AG09309 (cell line): ENCODE measurements around the gene PHF14.

Source experiments
- DNase-seq: peaks from one replicate; pipeline ENCODE4 v3.0.0-alpha.2; 2010; ENCODE audit warnings: low read depth
- H3K4me3 ChIP-seq: 2 replicates; pipeline ENCODE4 v1.5.1; 2011; ENCODE audit warnings: mild to moderate bottlenecking, low read depth, low read length, moderate library complexity; ENCODE audit not compliant: control insufficient read depth
- TF ChIP-seq, protein P1 (sequence below): IDR thresholded peaks from 2 replicates; pipeline ENCODE4 v1.5.1; 2011; ENCODE audit warnings: mild to moderate bottlenecking, low read depth, low read length, inconsistent platforms; ENCODE audit not compliant: insufficient read depth, control insufficient read depth; ENCODE audit errors: missing control alignments

The PHF14 gene

DNA sequence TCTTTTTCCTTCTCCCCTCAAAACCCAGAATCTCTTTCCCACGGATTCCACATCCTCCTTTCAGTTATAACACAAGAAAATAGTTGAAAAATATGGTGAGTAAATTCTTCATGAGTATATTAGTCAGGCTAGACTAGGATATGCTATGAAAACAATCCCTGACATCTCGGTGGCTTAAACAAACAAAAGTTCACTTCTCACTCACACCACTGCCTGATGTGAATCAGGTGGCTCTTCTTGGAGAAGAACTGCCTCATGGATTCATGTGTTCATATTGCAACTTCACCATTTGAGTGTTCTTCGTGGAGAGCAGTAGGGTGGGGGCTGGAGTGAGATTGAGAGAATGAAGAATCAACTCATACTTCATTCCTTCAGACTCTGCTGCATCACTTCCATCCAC lies 204.1 kb downstream of the PHF14 start:
- no peak overlapping the region for H3K4me3 ChIP-seq
- TF ChIP-seq, protein P1, sequence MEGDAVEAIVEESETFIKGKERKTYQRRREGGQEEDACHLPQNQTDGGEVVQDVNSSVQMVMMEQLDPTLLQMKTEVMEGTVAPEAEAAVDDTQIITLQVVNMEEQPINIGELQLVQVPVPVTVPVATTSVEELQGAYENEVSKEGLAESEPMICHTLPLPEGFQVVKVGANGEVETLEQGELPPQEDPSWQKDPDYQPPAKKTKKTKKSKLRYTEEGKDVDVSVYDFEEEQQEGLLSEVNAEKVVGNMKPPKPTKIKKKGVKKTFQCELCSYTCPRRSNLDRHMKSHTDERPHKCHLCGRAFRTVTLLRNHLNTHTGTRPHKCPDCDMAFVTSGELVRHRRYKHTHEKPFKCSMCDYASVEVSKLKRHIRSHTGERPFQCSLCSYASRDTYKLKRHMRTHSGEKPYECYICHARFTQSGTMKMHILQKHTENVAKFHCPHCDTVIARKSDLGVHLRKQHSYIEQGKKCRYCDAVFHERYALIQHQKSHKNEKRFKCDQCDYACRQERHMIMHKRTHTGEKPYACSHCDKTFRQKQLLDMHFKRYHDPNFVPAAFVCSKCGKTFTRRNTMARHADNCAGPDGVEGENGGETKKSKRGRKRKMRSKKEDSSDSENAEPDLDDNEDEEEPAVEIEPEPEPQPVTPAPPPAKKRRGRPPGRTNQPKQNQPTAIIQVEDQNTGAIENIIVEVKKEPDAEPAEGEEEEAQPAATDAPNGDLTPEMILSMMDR, result no peak
- DNase-seq, result no peak

DNA sequence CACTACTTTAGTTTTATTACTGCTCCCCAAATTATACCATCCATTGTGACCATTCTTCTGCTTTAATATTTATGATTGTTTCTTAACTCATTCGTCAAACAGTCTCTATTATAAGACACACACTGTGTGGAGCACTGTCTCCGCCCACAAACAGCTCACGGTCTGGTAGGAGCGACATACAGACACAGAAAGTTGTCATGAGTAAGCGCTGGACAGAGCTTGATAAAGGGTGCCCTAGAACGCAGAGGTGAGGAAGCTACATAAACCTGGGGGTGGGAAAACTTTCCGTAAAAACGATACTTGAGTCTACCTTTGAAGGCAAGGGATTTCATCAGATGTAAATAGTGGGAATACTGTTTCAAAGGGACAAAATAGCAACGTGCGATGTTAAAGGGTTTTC lies 207.9 kb downstream of the PHF14 start:
- TF ChIP-seq, protein P1, result no peak
- no peak for DNase-seq
- no peak overlapping the region for H3K4me3 ChIP-seq

- no peak overlapping the region for H3K4me3 ChIP-seq
- peak; percentile 13 for DNase-seq
- TF ChIP-seq, protein P1, result no peak
Measured at GRCh38 chr7:11182736-11183135, 209.1 kb downstream of the PHF14 start.

DNA sequence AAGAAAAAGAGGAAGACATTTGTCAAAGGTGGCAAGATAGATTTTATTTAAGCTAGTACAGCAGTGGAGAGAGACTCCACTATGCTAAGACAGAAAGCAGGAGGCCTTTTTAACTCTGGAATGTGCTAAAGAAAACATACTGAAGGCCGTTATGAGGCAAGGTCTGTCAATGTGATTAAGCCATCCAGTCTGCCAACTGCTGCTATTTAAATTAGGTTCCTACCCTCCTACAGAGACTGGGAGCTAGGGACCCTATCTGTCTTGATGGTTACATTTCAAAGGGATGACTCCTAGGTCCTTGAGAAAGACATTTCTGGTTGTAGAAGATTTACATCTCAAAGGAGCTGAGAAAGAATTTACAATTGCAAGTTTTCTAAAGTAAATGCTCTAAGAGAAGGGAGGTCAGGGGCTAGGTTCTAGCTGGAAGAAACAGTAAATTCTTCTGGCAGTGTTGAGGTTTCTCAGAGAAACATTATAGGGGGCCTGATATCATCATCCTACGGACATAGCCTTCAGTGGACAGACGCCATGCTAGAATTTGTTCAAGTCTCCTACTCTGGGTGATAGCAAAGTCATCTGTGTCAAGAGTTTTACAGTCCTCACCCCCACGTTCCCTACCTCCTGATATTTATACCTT lies 211.6 kb downstream of the PHF14 start:
- TF ChIP-seq, protein P1, result no peak
- no peak overlapping the region for H3K4me3 ChIP-seq
- DNase-seq, result no peak

DNA sequence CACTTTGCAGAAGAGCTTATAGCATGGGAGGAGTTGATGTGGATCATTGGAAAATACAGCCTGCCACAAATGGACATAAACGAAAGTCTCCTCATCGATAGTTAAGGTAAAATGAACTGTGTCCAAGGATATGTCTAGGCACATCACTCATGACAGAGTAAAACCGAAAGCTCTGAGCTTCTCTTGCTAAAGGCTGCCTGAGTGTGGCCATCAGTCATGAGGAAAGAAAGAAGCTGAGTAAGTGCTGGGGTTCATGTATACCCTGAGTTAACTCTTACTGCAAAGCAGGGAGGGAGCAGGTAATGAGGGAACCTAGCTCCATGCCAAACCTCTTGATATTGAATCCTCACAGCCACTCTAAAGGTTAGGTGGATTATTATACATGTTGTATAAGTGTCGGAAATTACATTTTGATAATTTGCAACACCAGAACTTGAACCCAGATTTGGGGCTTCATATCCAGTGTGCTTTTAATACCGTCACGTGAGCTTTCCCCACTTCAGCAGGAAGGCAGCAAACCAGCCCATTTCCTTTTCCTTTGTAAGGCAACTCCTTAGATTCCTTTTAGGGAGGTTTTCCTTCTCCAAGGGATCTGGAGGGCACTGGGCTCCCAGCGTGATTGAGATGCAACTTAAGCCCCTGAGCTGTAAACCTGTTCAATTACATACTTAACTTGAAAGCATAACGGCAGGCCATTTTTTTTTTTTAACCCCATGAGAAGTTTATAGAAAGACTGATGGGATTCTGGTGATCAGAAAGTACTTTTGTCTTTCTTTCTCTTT lies 215.0 kb downstream of the PHF14 start:
- no peak overlapping the region for H3K4me3 ChIP-seq
- no peak for DNase-seq
- TF ChIP-seq, protein P1, result no peak

- TF ChIP-seq, protein P1, result no peak
- H3K4me3 ChIP-seq, result no peak overlapping the region
Measured at GRCh38 chr7:11191081-11191480, 217.4 kb downstream of the PHF14 start.

More at GRCh38 chr7:11191081-11191480, 217.4 kb downstream of the PHF14 start:
- no peak for DNase-seq
